Activated CD4-positive, alpha-beta T cell treated with anti-CD3 and anti-CD28 coated beads for 24 hours (primary cell): ENCODE measurements around the gene RASA3.

ENCODE experiments used
- DNase-seq, 2 donors: peaks; one replicate each; pipeline ENCODE4 v3.0.0-alpha.2; 2020; ENCODE audit warnings: low read depth in 2 of 2

RASA3 gene

DNA sequence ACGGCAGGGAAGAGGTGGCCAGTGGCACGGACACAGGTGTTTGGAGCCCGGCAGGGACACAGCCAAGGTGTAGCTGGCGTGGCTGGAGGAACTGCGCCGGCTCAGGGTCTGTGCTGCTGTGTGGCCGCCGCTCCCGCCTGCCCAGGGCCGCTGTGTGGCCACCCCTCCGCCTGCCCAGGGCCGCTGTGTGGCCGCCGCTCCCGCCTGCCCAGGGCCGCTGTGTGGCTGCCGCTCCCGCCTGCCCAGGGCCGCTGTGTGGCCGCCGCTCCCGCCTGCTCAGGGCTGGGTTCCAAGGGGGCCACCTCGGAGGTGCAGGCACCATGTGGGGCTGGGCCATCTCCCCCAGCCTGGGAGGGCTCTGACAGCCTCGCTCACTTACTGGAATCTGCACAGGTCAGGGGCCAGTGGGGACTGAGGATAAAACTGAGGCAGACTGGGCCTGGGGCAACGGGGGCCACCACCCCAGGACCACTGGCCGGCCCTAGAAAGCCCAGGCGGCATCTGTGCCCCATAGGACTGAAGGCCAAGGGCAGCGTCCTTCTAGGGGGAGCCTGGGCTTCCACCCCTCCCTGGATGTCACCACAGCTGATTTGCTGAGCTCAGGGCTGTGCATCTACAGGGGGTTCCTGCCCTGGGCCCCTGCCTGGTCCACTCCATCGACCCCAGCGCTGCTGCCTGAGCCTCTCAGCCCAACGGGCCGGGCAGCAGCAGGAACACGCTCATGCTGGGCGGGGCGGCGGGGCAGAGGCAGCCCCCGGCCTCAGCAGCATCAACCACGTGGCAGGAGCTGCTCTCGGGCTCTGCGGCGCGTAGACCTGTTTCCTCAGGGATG is 180.1 kb downstream of the RASA3 start:
- no peak for DNase-seq

DNA sequence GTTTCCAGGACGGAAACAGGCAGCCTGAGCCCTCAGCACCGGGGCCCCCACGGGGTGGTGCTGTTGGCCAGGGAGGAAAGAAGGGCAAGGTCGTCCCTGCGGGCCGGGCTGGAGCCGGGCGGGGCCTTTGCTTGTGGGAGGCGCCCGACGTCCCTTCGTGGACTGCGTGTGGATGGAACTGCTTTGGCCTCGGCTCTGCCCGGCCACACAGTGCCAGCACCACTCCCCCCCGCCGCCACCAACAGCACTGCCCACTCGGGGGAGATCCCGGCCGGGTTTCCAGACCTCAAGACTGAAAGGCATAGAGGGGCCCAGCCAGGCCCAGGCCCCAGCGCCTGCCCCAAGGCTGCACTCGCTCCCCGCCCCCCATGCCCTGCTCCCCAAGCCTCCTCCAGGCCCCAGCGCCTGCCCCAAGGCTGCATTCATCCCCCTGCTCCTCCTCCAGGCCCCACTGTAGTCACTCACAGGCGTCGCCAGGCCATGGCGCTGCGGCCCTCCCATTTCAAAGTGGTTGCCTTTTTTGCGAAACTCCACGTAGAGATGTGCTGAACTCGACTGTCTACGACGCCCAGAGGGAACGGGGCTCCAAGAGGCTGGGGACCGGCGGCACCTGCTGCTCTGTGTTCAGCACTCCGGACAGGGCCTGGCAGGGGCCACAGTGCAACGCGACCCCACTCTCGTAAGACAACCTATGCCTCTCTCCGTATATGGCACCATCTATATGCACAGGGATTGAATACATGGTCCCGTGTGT is 181.0 kb downstream of the RASA3 start:
- peak; percentile 39 to 46 for DNase-seq

DNA sequence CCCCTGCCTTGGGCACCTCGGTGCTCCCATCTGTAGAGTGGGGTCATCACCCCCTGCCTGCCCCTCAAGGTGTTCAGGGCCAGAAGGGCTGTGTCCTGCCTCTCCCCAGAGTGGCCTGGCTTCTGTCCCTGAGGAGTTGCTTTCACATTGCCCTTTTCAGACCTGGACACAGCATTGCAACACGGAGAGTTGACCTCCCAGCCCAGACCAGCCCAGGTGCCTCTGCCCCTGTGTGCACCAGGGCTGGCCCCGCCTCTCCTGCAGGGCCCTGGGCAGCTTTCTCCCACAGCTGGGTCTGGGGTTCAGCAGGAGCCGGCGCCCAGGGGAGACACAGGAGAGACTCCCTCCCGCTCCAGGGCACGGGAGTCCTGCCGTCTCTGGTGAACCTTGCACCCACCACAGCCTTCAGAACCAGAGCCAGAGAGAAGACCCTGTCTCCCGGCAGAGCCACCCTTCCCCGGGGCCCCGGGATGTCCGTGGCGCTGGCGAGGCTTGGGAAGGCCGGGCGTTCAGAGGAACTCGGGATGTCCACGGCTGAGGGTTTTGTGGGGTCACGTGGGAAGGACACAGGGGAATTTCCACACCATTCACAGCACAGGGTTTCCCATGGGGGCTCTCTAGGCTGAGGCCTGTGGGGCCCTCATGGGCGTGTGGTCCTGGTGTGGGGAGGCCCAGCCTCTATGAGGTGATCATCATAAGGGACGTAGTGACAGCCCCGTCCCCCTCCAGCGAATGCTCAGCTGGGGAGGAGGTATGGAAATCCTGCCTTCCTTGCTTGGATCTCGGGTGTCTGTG is 181.8 kb downstream of the RASA3 start:
- DNase-seq: no peak

DNA sequence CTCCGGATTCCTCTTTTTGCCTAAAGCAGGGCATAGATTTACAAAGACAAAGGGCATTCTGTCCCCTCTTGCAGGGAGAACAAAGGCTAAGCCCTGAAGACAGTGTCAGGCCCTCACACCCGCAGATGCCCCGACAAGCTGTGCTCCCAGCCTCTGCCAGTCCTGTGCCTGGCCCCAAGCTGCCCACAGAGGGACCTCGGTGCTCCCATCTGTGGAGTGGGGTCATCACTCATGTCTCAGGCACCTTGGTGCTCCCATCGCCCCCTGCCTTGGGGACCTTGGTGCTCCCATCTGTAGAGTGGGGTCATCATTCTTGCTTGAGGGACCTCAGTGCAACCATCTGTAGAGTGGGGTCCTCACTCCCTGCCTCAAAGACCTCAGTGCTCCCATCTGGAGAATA is 182.9 kb downstream of the RASA3 start:
- no peak for DNase-seq

DNA sequence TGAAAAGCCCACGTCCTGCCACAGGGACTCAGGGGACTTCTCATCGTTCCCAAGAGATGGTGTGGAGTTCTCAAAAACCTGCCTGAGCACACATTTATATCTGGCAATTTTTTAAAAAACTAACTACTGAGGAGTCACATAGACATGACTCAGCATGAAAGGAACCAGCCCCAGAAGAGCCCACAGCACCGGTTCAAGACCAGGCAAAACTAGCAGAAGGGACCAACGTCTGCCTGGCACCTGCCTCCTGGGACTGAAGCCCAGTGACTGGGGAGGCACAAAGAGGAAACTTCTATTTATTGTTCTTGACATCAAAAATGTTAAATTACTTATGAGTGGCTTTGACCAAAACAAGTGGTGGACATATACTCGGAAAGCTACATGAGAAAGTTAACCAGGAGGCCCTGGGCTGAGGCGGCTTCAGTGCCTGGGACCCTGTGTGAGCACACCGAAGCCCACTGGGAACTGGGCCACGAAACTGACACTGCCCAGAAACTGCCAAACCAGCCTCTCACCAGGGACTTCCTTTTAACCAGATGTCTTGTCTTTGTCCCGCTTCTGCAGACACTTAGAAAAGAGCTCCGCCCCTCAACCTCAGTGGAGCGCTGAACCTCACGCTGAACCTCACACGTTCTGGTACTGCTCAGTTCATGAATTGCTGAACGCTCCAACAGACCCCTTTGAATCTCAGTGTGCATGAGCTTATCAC is 184.2 kb downstream of the RASA3 start:
- no peak for DNase-seq

- no peak for DNase-seq
These were observed 185.0 kb downstream of the RASA3 start for GRCh38 chr13:113947311-113948033.

DNA sequence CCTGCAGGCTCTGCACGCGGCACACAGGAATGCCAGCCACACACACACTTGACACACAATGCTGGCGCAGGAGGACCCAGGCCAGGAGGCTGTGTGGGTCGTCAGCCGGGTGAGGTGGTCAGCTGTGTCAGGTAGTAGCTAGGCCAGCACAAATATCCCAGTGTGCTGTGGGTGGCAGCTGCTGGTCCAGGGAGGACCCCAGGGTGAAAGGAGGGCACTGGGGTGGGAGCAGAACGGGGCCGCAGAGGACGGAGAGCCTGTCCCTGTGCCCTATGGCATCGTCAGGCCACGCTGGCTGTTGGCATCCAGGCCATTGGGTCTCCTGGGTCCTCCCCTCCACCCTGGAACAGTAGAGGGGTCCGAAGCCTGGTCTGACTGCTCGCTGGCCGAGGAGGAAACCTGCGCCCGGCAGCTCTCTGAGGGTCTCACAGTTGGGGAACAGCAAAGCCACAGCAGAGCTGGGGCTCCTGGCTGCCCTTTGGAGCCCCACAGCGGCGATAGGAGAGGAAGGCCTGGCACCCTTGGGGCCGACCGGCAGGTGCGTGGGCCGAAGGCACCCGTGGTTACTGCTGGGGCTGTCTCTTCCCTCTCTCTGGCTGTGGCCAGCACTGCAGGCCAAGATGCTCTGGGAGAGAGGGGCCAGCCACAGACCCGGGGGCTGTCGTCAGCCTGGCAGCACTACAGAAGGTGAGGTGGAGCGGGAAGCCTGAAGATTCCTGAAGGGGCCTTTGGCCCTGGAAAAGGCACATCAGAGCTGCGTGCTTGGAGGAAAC is 185.8 kb downstream of the RASA3 start:
- no peak for DNase-seq

GRCh38 chr13:113945857-113946408 is 186.5 kb downstream of the RASA3 start:
- no peak for DNase-seq

- no peak for DNase-seq
These were observed 188.4 kb downstream of the RASA3 start for GRCh38 chr13:113943821-113944565.

GRCh38 chr13:113942591-113943103 is 189.8 kb downstream of the RASA3 start:
- DNase-seq: no peak

GRCh38 chr13:113941571-113942191 is 190.7 kb downstream of the RASA3 start:
- DNase-seq: no peak

DNA sequence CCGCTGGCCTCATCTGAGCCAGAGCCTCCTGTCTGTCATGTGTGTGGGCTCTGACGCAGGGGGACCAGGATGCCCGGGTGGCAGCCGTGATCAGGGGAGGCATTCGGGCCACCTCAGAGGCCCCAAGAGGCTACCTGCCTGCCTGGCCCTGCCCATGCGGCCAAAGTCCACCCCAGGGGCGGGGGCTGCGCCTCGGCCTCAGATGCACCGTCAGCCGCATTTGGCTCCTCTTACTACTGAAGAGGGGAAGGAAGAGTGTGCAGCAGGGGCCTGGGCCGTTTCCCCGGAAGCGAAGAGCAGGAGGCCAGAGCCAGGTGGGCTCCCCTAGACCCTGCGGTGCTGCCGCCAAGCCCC is 192.5 kb downstream of the RASA3 start:
- no peak for DNase-seq

DNA sequence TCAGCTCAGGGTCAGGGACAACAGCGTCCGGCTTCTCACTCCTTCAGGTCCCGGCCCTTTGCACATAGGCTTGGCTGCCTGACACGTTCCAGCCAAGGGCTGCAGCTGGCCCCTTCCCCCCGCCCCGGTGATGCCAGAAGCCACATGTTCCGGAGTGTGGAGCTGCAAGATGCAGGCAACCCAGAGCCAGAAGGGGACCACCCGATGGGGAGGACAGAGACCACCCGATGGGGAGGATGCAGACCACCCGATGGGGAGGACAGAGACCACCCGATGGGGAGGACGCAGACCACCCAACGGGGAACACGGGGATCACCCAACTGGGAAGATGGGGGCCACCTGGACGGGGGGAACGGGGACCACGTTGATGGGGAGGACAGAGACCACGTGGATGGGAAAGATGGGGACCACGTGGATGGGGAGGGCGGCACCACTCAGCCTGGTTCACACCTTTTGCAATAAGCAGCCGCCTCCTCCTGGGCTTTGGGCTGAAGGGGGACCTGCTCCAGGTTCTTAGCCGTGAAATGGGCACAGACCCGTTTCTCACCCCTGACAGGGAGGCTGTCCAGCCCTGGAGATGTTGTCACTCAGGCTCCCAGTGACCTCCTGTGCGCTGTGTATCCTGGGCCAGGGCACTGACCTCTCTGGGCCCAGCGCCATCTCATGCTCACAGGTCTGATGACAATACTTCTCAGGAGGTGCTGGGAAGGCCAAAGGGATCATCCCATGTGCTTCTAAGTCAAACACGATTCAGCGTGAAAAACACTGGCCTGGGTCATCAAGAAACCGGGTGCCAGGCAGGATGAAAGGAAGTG is 193.1 kb downstream of the RASA3 start:
- no peak for DNase-seq

DNA sequence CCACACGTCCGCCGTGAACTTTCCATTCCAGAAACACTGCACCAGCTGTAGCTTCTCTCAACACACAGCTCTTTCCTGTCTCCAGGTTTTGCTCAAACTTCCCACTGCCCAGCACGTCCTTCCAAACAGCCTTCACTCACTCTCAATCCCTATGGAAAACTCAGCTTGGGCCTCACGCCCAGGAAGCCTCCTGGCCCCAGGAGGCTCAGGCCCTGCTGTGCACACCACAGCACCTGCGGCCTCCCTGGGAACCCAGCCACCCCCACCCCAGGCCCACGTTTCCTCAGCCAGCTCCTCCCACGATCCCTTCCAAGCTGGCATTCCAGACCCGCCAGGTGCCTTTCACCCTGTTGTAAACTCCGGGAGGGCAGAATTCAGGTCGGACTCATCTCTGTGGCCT is 193.7 kb downstream of the RASA3 start:
- DNase-seq: no peak

DNA sequence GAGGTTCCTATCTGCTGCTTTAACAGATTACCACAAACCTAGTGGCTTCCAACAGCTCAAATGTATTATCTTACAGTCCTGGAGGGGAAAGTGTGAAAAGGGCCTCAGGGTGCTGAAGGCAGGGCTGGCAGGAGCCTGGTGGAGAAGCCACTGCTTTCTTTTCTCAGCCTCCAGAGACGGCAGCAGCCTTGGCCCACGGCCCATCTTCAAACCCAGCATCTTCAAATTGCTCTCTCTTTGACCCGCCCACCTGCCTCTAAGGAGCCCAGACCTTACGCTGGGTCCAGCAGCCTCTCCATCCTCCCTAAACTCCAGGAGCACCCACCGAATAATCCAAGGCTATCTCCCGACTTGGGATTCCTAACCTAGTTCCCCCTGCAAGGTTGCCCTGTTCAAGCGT is 194.2 kb downstream of the RASA3 start:
- DNase-seq: no peak

- DNase-seq: no peak
These were observed 194.8 kb downstream of the RASA3 start for GRCh38 chr13:113937527-113938180.

GRCh38 chr13:113937073-113937472 is 195.3 kb downstream of the RASA3 start:
- no peak for DNase-seq
